GM23338 (cell line): ENCODE results near the gene MYNN. TPM values are rescaled to one million over a fixed set of nuclear protein-coding genes. Genes with fewer than 3 reads are reported as not detected.

Experiments used
- ATAC-seq: fragments of 200-7000 bp; cut with Tn5 transposase; 3 replicates; pipeline ENCODE4 v1.9.1; 2020
- DNase-seq: peaks from one replicate; pipeline ENCODE4 v3.0.0-alpha.2; 2015; ENCODE audit warnings: low spot score
- H2AFZ ChIP-seq: fragments of 200-600 bp; sonication (generic); 2 replicates; pipeline ENCODE4 v1.8.0; 2016; ENCODE audit warnings: antibody characterized with exemption, mild to moderate bottlenecking, moderate library complexity
- H3F3A ChIP-seq: fragments of 200-600 bp; sonication (generic); replicated peaks from 2 replicates; pipeline ENCODE4 v1.8.0; 2017; ENCODE audit warnings: antibody characterized with exemption, mixed run types, low read depth
- H3K27ac ChIP-seq: fragments of 200-600 bp; sonication (generic); 2 replicates; pipeline ENCODE4 v1.6.1; 2016; ENCODE audit warnings: low read depth
- H3K27me3 ChIP-seq: fragments of 200-600 bp; sonication (generic); 2 replicates; pipeline ENCODE4 v1.8.0; 2016; ENCODE audit warnings: mild to moderate bottlenecking, mixed run types, moderate library complexity; ENCODE audit not compliant: insufficient read depth
- H3K36me3 ChIP-seq: fragments of 200-600 bp; sonication (generic); 2 replicates; pipeline ENCODE4 v1.8.0; 2016; ENCODE audit warnings: mild to moderate bottlenecking; ENCODE audit not compliant: insufficient read depth
- H3K4me1 ChIP-seq: fragments of 200-600 bp; sonication (generic); 2 replicates; pipeline ENCODE4 v1.8.0; 2016; ENCODE audit warnings: mild to moderate bottlenecking, moderate library complexity; ENCODE audit not compliant: insufficient read depth
- H3K4me2 ChIP-seq: fragments of 200-600 bp; sonication (generic); 2 replicates; pipeline ENCODE4 v1.7.1; 2017; ENCODE audit warnings: mixed run types
- H3K4me3 ChIP-seq: fragments of 200-600 bp; sonication (generic); 2 replicates; pipeline ENCODE4 v1.6.1; 2016; ENCODE audit warnings: mixed run types
- H3K79me2 ChIP-seq: fragments of 200-600 bp; sonication (generic); replicated peaks from 2 replicates; pipeline ENCODE4 v1.8.0; 2017; ENCODE audit warnings: mild to moderate bottlenecking; ENCODE audit not compliant: insufficient read depth
- H3K9me2 ChIP-seq: fragments of 200-600 bp; sonication (generic); 2 replicates; pipeline ENCODE4 v1.8.0; 2017; ENCODE audit not compliant: insufficient read depth
- H4K20me1 ChIP-seq: fragments of 200-600 bp; sonication (generic); replicated peaks from 2 replicates; pipeline ENCODE4 v1.8.0; 2017; ENCODE audit warnings: mild to moderate bottlenecking; ENCODE audit not compliant: insufficient read depth
- H3K27ac Mint-ChIP-seq: 2 replicates; pipeline ENCODE4 v1.8.0; 2020; ENCODE audit warnings: inconsistent platforms, mild to moderate bottlenecking, moderate library complexity, mixed read lengths
- H3K27me3 Mint-ChIP-seq: 3 replicates; pipeline ENCODE4 v1.8.0; 2022; ENCODE audit warnings: low read depth, mild to moderate bottlenecking, moderate library complexity, mixed read lengths, inconsistent platforms; ENCODE audit not compliant: insufficient read depth, poor library complexity
- H3K36me3 Mint-ChIP-seq: 3 replicates; pipeline ENCODE4 v1.8.0; 2021; ENCODE audit warnings: low read depth, mild to moderate bottlenecking, inconsistent platforms, moderate library complexity, mixed read lengths
- H3K4me1 Mint-ChIP-seq: 3 replicates; pipeline ENCODE4 v1.8.0; 2020; ENCODE audit warnings: mild to moderate bottlenecking, inconsistent platforms, mixed read lengths
- H3K4me3 Mint-ChIP-seq: 3 replicates; pipeline ENCODE4 v1.8.0; 2021; ENCODE audit warnings: moderate library complexity, mild to moderate bottlenecking, inconsistent platforms, mixed read lengths
- H3K9me3 Mint-ChIP-seq: 3 replicates; pipeline ENCODE4 v1.8.0; 2020; ENCODE audit warnings: moderate library complexity, mild to moderate bottlenecking, inconsistent platforms, mixed read lengths
- CREB1 ChIP-seq: fragments of 250-450 bp; sonication (Bioruptor Pico); IDR thresholded peaks from 2 replicates; pipeline ENCODE4 v1.5.0; 2020; ENCODE audit warnings: low read depth, mild to moderate bottlenecking, moderate library complexity
- CTCF ChIP-seq, 2 experiments: fragments of 200-600 bp in 1 of 2; sonication (generic) in 1 of 2; conservative IDR thresholded peaks; 2 replicates each; pipeline versions ENCODE4 v1.5.1 to v1.6.1; 2016 to 2017; ENCODE audit warnings: antibody characterized with exemption in 2 of 2, low read depth in 2 of 2, mild to moderate bottlenecking in 2 of 2, moderate library complexity in 1 of 2
- EZH2 ChIP-seq: fragments of 200-600 bp; sonication (generic); IDR thresholded peaks from one replicate; pipeline ENCODE4 v1.8.0; 2017; ENCODE audit warnings: antibody characterized with exemption, mild to moderate bottlenecking, low read depth; ENCODE audit not compliant: unreplicated experiment
- EZH2phosphoT487 ChIP-seq: fragments of 200-600 bp; sonication (generic); IDR thresholded peaks from one replicate; pipeline ENCODE4 v1.8.1; 2018; ENCODE audit warnings: antibody characterized with exemption; ENCODE audit not compliant: unreplicated experiment
- JUNB ChIP-seq: IDR thresholded peaks from one replicate; pipeline ENCODE4 v1.6.1; 2016; ENCODE audit warnings: antibody characterized with exemption; ENCODE audit not compliant: unreplicated experiment
- NANOG ChIP-seq: IDR thresholded peaks from 2 replicates; pipeline ENCODE4 v1.6.1; 2016; ENCODE audit warnings: antibody characterized with exemption, borderline replicate concordance
- POLR2AphosphoS5 ChIP-seq: IDR thresholded peaks from 2 replicates; pipeline ENCODE4 v1.6.1; 2016; ENCODE audit warnings: antibody characterized with exemption, low read depth
- REST ChIP-seq: IDR thresholded peaks from one replicate; pipeline ENCODE4 v1.6.1; 2018; ENCODE audit warnings: antibody characterized with exemption; ENCODE audit not compliant: unreplicated experiment
- STAT1 ChIP-seq: IDR thresholded peaks from one replicate; pipeline ENCODE4 v1.6.1; 2016; ENCODE audit warnings: antibody characterized with exemption; ENCODE audit not compliant: unreplicated experiment
- ZNF114 ChIP-seq: fragments of 250-450 bp; sonication (Bioruptor Pico); IDR thresholded peaks from 2 replicates; pipeline ENCODE4 v1.5.0; 2020; ENCODE audit warnings: mild to moderate bottlenecking, moderate library complexity
- ZNF331 ChIP-seq: fragments of 250-450 bp; sonication (Bioruptor Pico); IDR thresholded peaks from 2 replicates; pipeline ENCODE4 v1.5.0; 2020; ENCODE audit warnings: low read depth, mild to moderate bottlenecking, moderate library complexity
- polyA plus RNA-seq: library from polyadenylated mRNA; unstranded; fragments of >200 nt; fragmentation: Nextera tagmentation; extraction: Ambion mirVana; gene quantifications from 2 replicates; pipeline ENCODE4 v1.2.1, GENCODE V29; 2016
- total RNA-seq: library from RNA; depleted of rRNA; stranded (reverse); fragments of >200 nt; shearing (Covaris generic); gene quantifications from 2 replicates; pipeline ENCODE4 v1.2.3, GENCODE V29; 2014
- TF ChIP-seq, protein P1 (sequence below): fragments of 250-450 bp; sonication (Bioruptor Pico); IDR thresholded peaks from 2 replicates; pipeline ENCODE4 v1.5.0; 2020; ENCODE audit warnings: mild to moderate bottlenecking, moderate library complexity
- TF ChIP-seq, protein P2 (sequence below): IDR thresholded peaks from 2 replicates; pipeline ENCODE4 v1.6.1; 2016; ENCODE audit warnings: antibody characterized with exemption

The MYNN gene
- total and polyA plus RNA-seq, 2 experiments from 2014 or later = 14.2 to 19.4 TPM

- Mint-ChIP-seq H3K9me3 (peaks cover 37% of the 10 kb centered on the region), H3K27me3 (peaks cover 12% of the 10 kb centered on the region), H3K4me1 (peaks cover 19% of the 10 kb centered on the region; the same call in 2 of the 3 replicates), H3K27ac (no peak overlapping the region), H3K4me3 (no peak overlapping the region), H3K36me3 (peaks cover 28% of the 10 kb centered on the region; the same call in 2 of the 3 replicates)
- H2AFZ ChIP-seq = no peak overlapping the region
- H3K36me3 ChIP-seq = peaks cover 5% of the 10 kb centered on the region; the same call in 1 of the 2 replicates
- H3K27me3 ChIP-seq = no peaks in the 10 kb centered on the region
- H3F3A ChIP-seq = no peaks in the 10 kb centered on the region
- no peaks in the 10 kb centered on the region for H3K9me2 ChIP-seq
- DNase-seq (peak; percentile 43), ATAC-seq (peak; percentile 74)
- H4K20me1 ChIP-seq = no peaks in the 10 kb centered on the region
- no peaks in the 10 kb centered on the region for H3K79me2 ChIP-seq
- 0 out of 2 replicates have a peak overlapping the region, but pooled peaks have one; percentile 1 for H3K27ac ChIP-seq
- no peak overlapping the region for H3K4me3 ChIP-seq
- H3K4me1 ChIP-seq = peaks cover 21% of the 10 kb centered on the region
- no peak for TF ChIP-seq ZNF114 (CRISPR knock-in tag)
- TF ChIP-seq EZH2phosphoT487 = no peak
- TF ChIP-seq, protein P1, sequence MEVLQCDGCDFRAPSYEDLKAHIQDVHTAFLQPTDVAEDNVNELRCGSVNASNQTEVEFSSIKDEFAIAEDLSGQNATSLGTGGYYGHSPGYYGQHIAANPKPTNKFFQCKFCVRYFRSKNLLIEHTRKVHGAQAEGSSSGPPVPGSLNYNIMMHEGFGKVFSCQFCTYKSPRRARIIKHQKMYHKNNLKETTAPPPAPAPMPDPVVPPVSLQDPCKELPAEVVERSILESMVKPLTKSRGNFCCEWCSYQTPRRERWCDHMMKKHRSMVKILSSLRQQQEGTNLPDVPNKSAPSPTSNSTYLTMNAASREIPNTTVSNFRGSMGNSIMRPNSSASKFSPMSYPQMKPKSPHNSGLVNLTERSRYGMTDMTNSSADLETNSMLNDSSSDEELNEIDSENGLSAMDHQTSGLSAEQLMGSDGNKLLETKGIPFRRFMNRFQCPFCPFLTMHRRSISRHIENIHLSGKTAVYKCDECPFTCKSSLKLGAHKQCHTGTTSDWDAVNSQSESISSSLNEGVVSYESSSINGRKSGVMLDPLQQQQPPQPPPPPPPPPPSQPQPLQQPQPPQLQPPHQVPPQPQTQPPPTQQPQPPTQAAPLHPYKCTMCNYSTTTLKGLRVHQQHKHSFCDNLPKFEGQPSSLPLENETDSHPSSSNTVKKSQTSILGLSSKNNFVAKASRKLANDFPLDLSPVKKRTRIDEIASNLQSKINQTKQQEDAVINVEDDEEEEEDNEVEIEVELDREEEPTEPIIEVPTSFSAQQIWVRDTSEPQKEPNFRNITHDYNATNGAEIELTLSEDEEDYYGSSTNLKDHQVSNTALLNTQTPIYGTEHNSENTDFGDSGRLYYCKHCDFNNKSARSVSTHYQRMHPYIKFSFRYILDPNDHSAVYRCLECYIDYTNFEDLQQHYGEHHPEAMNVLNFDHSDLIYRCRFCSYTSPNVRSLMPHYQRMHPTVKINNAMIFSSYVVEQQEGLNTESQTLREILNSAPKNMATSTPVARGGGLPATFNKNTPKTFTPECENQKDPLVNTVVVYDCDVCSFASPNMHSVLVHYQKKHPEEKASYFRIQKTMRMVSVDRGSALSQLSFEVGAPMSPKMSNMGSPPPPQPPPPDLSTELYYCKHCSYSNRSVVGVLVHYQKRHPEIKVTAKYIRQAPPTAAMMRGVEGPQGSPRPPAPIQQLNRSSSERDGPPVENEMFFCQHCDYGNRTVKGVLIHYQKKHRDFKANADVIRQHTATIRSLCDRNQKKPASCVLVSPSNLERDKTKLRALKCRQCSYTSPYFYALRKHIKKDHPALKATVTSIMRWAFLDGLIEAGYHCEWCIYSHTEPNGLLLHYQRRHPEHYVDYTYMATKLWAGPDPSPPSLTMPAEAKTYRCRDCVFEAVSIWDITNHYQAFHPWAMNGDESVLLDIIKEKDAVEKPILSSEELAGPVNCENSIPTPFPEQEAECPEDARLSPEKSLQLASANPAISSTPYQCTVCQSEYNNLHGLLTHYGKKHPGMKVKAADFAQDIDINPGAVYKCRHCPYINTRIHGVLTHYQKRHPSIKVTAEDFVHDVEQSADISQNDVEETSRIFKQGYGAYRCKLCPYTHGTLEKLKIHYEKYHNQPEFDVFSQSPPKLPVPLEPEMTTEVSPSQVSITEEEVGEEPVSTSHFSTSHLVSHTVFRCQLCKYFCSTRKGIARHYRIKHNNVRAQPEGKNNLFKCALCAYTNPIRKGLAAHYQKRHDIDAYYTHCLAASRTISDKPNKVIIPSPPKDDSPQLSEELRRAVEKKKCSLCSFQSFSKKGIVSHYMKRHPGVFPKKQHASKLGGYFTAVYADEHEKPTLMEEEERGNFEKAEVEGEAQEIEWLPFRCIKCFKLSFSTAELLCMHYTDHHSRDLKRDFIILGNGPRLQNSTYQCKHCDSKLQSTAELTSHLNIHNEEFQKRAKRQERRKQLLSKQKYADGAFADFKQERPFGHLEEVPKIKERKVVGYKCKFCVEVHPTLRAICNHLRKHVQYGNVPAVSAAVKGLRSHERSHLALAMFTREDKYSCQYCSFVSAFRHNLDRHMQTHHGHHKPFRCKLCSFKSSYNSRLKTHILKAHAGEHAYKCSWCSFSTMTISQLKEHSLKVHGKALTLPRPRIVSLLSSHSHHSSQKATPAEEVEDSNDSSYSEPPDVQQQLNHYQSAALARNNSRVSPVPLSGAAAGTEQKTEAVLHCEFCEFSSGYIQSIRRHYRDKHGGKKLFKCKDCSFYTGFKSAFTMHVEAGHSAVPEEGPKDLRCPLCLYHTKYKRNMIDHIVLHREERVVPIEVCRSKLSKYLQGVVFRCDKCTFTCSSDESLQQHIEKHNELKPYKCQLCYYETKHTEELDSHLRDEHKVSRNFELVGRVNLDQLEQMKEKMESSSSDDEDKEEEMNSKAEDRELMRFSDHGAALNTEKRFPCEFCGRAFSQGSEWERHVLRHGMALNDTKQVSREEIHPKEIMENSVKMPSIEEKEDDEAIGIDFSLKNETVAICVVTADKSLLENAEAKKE (CRISPR knock-in tag) = no peak
- TF ChIP-seq REST = no peak
- TF ChIP-seq ZNF331 (CRISPR knock-in tag) = no peak
- TF ChIP-seq, protein P2, sequence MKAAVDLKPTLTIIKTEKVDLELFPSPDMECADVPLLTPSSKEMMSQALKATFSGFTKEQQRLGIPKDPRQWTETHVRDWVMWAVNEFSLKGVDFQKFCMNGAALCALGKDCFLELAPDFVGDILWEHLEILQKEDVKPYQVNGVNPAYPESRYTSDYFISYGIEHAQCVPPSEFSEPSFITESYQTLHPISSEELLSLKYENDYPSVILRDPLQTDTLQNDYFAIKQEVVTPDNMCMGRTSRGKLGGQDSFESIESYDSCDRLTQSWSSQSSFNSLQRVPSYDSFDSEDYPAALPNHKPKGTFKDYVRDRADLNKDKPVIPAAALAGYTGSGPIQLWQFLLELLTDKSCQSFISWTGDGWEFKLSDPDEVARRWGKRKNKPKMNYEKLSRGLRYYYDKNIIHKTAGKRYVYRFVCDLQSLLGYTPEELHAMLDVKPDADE = no peak
- no peak for TF ChIP-seq EZH2
- TF ChIP-seq NANOG = no peak
- no peak for TF ChIP-seq JUNB
- TF ChIP-seq CTCF (conservative IDR thresholded peaks at IDR 0.05; ENCODE audit: low read depth in 2 of 2) = no peak
- TF ChIP-seq STAT1 = no peak
- no peak for TF ChIP-seq POLR2AphosphoS5
- no peak for TF ChIP-seq CREB1
- H3K4me2 ChIP-seq = peak overlapping the region; percentile 9; the same call in 1 of the 2 replicates
Observed at GRCh38 chr3:169739067-169739466, 34.1 kb upstream of the MYNN start.
